ENCODE results near the gene RAP2A.

Gene RAP2A

GRCh38 chr13:97495678-97496077 is 61.7 kb downstream of the RAP2A start:
- TF ChIP-seq CTCF (conservative IDR thresholded peaks at IDR 0.05) (no peak), ZFX (IDR thresholded peaks at IDR 0.05) (no peak)
- no peak overlapping the region for H3K27ac ChIP-seq

- no peak overlapping the region for H3K27ac ChIP-seq
- TF ChIP-seq CTCF (conservative IDR thresholded peaks at IDR 0.05), result no peak
- no peak for TF ChIP-seq ZFX (IDR thresholded peaks at IDR 0.05)
Measured at GRCh38 chr13:97496511-97496910, 62.5 kb downstream of the RAP2A start.

GRCh38 chr13:97497400-97497799 is 63.4 kb downstream of the RAP2A start:
- TF ChIP-seq ZFX (IDR thresholded peaks at IDR 0.05), result no peak
- no peak for TF ChIP-seq CTCF (conservative IDR thresholded peaks at IDR 0.05)
- H3K27ac ChIP-seq, result no peak overlapping the region

- no peak overlapping the region for H3K27ac ChIP-seq
- TF ChIP-seq ZFX (IDR thresholded peaks at IDR 0.05), result no peak
- TF ChIP-seq CTCF (conservative IDR thresholded peaks at IDR 0.05), result no peak
Measured at GRCh38 chr13:97498419-97498818, 64.5 kb downstream of the RAP2A start.

GRCh38 chr13:97499181-97499580 is 65.2 kb downstream of the RAP2A start:
- no peak overlapping the region for H3K27ac ChIP-seq
- TF ChIP-seq CTCF (conservative IDR thresholded peaks at IDR 0.05), result no peak
- TF ChIP-seq ZFX (IDR thresholded peaks at IDR 0.05), result no peak

- no peak for TF ChIP-seq CTCF (conservative IDR thresholded peaks at IDR 0.05)
- no peak for TF ChIP-seq ZFX (IDR thresholded peaks at IDR 0.05)
Measured at GRCh38 chr13:97502181-97502580, 68.2 kb downstream of the RAP2A start.

GRCh38 chr13:97502706-97503105 is 68.7 kb downstream of the RAP2A start:
- H3K27ac ChIP-seq, result no peak overlapping the region
- no peak for TF ChIP-seq ZFX (IDR thresholded peaks at IDR 0.05)
- TF ChIP-seq CTCF (conservative IDR thresholded peaks at IDR 0.05), result no peak

More at GRCh38 chr13:97502181-97502580, 68.2 kb downstream of the RAP2A start:
- no peak overlapping the region for H3K27ac ChIP-seq

Data from C4-2B (cell line).